Measurements from ENCODE around the gene BID.

Gene BID

DNA sequence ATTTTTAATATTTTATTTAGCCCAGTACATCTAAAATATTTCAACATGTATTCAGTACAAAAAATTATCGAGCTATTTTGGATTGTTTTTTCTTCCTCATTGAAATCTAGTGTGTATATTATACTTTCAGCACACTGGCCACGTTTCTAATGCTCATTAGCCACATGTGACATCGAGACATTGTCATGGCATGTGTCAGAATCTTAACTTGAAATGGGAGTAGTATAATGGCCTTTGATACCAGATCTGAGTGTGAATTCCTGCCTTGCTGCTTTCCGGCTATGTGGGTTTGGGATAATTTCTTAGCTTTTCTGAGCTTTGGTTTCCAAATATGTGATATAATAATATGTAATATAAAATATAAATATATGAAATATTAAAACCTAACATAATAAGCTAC lies 81.4 kb downstream of the BID start:
- TF ChIP-seq CTCF (IDR thresholded peaks at IDR 0.05; ENCODE audit: low read depth, low read length): no peak
- H3K4me3 ChIP-seq (replicated peaks in 1 of 2; ENCODE audit: low read depth in 2 of 2, low read length in 2 of 2): no peak overlapping the region
- no peak for DNase-seq (ENCODE audit: low read depth in 2 of 2)

DNA sequence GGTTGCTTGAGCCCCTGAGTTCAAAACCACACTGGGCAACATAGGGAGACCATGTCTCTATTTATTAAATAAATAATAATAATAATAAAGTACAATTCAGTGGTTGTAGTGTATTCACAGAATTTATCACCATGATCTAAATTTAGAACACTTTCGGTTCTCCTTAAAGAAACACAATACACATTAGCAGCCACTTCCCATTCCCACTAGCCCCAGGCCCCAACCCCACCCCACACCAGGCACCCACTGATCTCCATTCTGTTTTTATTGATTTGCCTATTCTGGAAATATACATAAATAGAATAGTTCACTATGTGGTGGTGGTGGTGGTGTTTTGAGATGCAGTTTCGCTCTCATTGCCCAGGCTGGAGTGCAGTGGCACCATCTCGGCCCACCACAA lies 90.0 kb downstream of the BID start:
- no peak overlapping the region for H3K4me3 ChIP-seq (replicated peaks in 1 of 2; ENCODE audit: low read depth in 2 of 2, low read length in 2 of 2)
- no peak for DNase-seq (ENCODE audit: low read depth in 2 of 2)
- no peak for TF ChIP-seq CTCF (IDR thresholded peaks at IDR 0.05; ENCODE audit: low read depth, low read length)
